GM18526 (cell line): ENCODE results near the gene FXR2.
A peak's percentile ranks its signal among the peaks of the same experiment; 100 is the strongest.

ENCODE experiments used
- POLR2A ChIP-seq: IDR thresholded peaks from 3 replicates; pipeline ENCODE4 v1.6.1; 2011; ENCODE audit not compliant: insufficient read length; ENCODE audit errors: extremely low read depth

FXR2 gene

GRCh38 chr17:7569571-7569970 is 45.1 kb downstream of the FXR2 start:
- no peak for TF ChIP-seq POLR2A

- TF ChIP-seq POLR2A = no peak
Observed at GRCh38 chr17:7563115-7563869, 51.4 kb downstream of the FXR2 start.

DNA sequence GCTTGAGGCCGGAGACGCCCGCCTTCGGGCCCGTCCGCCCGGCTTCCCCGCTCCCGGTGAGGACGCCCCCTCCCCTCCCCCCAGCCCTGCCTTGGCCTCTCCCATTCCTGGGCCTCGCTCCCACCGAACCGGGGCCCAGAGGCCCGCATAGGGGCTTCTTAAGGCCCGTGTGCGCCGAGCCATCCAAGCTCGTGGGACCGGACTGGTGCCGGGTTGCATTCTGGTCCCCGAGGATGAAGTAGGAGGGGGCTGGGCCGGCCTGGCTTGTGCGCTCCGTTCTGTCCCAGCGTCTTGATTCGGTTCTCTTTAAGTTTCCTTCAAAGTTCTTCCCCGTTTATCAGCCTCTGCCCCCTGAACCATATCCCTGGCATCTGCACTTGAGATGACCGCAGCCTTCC is 52.5 kb downstream of the FXR2 start:
- no peak for TF ChIP-seq POLR2A

DNA sequence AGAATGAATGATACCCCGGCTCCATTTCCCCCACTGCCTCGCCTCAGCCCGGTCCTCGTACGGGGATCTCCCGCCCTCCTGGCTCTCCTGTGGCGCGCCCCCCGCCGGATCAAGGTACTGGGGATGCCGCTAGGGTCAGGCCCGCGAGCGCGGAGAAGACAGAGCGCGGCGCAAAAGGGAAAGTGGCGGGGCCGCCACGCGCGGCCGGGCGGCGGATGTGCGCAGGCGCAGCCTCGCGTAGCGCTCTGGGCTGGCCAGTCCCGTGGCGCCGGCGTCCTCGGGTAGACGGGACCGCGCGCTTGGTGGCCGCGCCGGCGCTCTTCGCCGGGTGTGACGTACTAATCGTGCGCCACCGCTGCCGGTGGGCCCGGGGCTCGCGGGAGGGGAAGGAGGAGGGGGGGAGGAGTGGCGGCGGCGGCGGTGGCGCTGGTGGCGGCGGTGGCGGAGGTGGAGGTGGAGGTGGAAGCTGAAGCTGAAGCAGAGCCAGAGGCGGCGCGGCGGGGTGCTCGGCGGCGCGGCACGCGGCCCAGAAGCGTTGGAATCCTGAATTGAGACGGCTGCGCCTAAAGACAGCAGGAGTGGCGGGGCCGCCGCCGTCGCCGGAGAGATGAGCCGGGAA is 53.0 kb downstream of the FXR2 start, which contains the start of gene SENP3:
SENP3 (plus strand) TSS at position 331 of the 619 bp plus-strand sequence. CDS start 1,158 bp downstream, outside the sequence.
- TF ChIP-seq POLR2A = peak; percentile 74

DNA sequence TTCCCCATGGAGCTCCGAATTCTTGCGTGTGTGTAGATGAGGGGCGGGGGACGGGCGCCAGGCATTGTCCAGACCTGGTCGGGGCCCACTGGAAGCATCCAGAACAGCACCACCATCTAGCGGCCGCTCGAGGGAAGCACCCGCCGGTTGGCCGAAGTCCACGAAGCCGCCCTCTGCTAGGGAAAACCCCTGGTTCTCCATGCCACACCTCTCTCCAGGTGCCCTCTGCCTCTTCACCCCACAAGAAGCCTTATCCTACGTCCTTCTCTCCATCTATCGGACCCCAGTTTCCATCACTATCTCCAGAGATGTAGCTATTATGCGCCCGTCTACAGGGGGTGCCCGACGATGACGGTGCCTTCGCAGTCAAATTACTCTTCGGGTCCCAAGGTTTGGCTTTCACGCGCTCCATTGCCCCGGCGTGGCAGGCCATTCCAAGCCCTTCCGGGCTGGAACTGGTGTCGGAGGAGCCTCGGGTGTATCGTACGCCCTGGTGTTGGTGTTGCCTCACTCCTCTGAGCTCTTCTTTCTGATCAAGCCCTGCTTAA is 53.6 kb downstream of the FXR2 start:
- no peak for TF ChIP-seq POLR2A

DNA sequence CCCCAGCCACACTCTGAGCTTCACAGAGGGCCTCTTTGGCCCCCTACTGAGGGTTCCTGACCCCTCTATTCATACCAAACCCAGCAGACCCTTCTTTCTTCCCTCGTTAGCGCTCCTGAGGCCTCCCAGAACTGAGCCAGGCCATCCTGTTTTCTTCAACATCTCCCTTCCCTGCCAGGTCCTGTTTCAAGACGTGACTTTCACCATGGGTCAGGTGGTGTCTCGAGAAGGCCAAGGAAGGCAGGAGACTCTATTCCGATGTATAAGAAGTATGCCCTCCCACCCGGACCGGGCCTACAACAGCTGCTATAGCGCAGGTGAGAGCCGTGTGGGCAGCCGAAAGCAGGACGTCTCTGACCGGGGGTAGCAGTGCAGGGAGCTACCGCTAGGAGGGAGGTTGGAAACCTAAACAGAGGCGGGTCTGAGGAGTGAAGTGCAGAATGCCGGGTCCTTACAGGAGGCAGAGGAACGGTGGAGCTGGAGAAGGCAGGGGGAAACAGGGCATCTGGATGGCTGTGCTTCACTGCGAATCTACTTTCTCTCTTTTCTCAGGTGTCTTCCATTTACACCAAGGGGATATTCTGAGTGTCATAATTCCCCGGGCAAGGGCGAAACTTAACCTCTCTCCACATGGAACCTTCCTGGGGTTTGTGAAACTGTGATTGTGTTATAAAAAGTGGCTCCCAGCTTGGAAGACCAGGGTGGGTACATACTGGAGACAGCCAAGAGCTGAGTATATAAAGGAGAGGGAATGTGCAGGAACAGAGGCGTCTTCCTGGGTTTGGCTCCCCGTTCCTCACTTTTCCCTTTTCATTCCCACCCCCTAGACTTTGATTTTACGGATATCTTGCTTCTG is 54.3 kb downstream of the FXR2 start:
- no peak for TF ChIP-seq POLR2A

DNA sequence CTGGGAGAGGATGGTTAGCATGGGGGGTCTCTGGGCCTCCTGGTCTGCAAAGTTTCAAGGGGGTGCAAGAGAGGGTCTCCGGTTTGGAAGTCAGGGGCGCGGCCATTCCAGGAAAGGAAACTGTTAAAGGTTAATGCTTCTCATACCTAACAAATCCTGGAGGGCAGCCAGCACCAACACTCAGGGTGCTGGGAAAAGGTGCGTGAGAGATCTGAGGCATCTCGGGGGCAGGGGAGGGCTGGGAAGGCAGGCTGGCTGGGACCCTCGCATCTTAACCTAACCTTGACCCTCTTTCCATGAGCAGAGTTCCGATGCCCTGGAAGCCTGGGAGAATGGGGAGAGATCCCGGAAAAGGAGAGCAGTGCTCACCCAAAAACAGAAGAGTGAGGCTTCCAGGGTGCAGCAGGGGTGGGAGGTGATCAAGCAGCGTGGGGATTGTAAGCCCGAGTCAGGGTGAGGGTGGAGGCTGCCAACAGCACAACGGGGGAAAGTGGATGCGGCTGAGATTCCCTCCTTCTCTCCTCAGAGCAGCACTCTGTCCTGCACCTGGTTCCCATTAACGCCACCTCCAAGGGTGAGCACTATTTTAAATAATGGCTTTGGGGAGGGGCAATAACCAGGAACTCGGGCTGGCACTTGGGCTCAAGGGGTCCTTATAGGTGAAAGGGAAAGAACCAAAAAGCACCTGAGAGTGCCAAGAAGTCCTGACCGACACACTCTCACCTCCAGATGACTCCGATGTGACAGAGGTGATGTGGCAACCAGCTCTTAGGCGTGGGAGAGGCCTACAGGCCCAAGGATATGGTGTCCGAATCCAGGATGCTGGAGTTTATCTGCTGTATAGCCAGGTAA is 55.2 kb downstream of the FXR2 start:
- no peak for TF ChIP-seq POLR2A

GRCh38 chr17:7558544-7559319 is 56.0 kb downstream of the FXR2 start, which contains the start of gene TNFSF13:
TNFSF13 (plus strand) TSS chr17:7558750; CDS start chr17:7559040, 290 bp downstream.
- TF ChIP-seq POLR2A = no peak

- TF ChIP-seq POLR2A = peak; percentile 79
Observed at GRCh38 chr17:7557775-7558543, 56.7 kb downstream of the FXR2 start.

DNA sequence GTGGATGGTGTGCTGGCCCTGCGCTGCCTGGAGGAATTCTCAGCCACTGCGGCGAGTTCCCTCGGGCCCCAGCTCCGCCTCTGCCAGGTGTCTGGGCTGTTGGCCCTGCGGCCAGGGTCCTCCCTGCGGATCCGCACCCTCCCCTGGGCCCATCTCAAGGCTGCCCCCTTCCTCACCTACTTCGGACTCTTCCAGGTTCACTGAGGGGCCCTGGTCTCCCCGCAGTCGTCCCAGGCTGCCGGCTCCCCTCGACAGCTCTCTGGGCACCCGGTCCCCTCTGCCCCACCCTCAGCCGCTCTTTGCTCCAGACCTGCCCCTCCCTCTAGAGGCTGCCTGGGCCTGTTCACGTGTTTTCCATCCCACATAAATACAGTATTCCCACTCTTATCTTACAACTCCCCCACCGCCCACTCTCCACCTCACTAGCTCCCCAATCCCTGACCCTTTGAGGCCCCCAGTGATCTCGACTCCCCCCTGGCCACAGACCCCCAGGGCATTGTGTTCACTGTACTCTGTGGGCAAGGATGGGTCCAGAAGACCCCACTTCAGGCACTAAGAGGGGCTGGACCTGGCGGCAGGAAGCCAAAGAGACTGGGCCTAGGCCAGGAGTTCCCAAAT is 57.4 kb downstream of the FXR2 start:
- TF ChIP-seq POLR2A = no peak

GRCh38 chr17:7556627-7557026 is 58.1 kb downstream of the FXR2 start:
- TF ChIP-seq POLR2A = no peak

DNA sequence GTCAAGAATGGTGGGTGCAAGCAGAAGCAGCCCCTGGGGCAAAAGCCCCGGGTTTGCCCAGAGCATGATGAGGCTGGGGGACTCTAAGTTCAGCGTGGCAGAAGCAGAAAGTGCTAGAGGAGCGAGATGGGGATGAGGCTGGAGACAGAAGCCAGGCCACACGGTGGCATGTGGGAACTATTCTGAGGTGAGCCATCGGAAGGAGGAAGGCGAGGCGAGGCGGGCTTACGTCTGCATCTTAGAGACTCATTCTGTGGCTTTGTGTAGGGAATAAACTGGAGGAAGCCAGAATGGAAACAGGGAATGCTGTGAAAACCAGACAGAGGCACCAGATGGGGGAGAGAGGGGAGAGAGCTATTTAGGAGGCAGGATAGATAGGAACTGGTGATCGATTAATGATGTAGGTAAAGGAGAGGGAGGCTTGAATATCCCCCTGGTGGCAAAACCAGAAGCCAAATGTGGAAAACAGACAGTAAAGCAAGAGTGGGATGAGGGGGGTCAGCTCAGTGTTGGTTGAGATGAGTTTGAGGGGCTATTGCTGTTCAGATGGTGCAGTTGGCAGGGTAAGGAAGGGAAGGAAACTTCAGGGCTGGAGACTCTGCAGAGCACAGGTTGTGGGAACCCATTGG is 59.3 kb downstream of the FXR2 start:
- TF ChIP-seq POLR2A = no peak
